GM23248 (cell line): ENCODE results near the gene ATP13A3.

ENCODE experiments used
- EZH2 ChIP-seq: fragments of 200-600 bp; sonication (generic); IDR thresholded peaks from 2 replicates; pipeline ENCODE4 v1.6.1; 2018; ENCODE audit warnings: antibody characterized with exemption, mild to moderate bottlenecking; ENCODE audit not compliant: insufficient read depth, poor library complexity, severe bottlenecking
- EZH2phosphoT487 ChIP-seq: fragments of 200-600 bp; sonication (generic); IDR thresholded peaks from 2 replicates; pipeline ENCODE4 v1.6.1; 2018; ENCODE audit warnings: antibody characterized with exemption, moderate library complexity, mild to moderate bottlenecking, low read depth; ENCODE audit not compliant: insufficient read depth

GRCh38 chr3:194475138-194475932 is 11.5 kb downstream of the ATP13A3 start:
- no peak for TF ChIP-seq EZH2
- no peak for TF ChIP-seq EZH2phosphoT487
